ENCODE data around the gene NECTIN4. TPM values are rescaled to one million over a fixed set of nuclear protein-coding genes. Genes with fewer than 3 reads are reported as not detected.

Gene NECTIN4
- polyA plus RNA-seq, 3 donors: 0.07 TPM; not detected in 1

DNA sequence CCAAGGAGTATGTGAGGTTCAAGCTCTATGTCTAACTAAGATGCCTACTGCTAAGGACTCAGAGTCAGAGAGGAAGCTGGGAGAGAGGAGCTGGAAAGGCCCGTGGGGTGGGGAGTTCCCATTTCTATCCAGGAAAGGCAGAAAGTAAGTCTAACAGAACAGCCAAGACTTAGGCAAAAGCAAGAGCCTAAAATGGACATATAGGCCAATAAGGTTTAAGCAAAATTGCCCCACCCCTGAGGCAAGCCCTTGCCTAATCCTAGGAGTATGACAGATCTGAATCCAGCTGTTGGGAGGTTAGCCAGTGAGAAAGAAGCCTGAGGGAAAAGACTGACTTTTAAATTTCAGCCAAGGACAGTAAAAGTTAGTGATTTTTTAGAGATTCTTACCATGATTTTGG lies 7.2 kb upstream of the NECTIN4 start:
- Histone ChIP-seq H3K27ac (ENCODE audit: low read depth in 1 of 2, low read length in 2 of 2) (no peak overlapping the region), H3K36me3 (replicated peaks in 1 of 2; ENCODE audit: control insufficient read depth in 1 of 2, insufficient read depth in 2 of 2, low read length in 2 of 2) (peaks cover 19 to 24% of the 10 kb centered on the region in 2 donors), H3K79me2 (ENCODE audit: insufficient read depth, low read length) (no peaks in the 10 kb centered on the region), H3K4me3 (replicated peaks in 1 of 3; ENCODE audit: low read depth in 2 of 3, low read length in 3 of 3) (no peak overlapping the region), H2AFZ (ENCODE audit: insufficient read depth, low read depth, low read length, poor library complexity, severe bottlenecking) (no peak overlapping the region), H3K27me3 (ENCODE audit: control insufficient read depth in 2 of 2, insufficient read depth in 2 of 2, low read length in 2 of 2) (peaks cover 0 to 7% of the 10 kb centered on the region in 2 donors), H3K9me3 (replicated peaks in 1 of 2; ENCODE audit: control insufficient read depth in 1 of 2, insufficient read depth in 1 of 2, low read length in 2 of 2) (no peaks in the 10 kb centered on the region), H3K4me1 (ENCODE audit: control insufficient read depth in 1 of 2, insufficient read depth in 2 of 2, low read length in 2 of 2) (peaks cover 34 to 37% of the 10 kb centered on the region in 2 donors), H4K20me1 (ENCODE audit: insufficient read depth, low read length) (no peaks in the 10 kb centered on the region), H3K9ac (ENCODE audit: insufficient read depth, low read length, poor library complexity, severe bottlenecking) (no peak overlapping the region), H3K4me2 (replicated peaks; ENCODE audit: extremely low read depth, low read length, poor library complexity, severe bottlenecking) (no peak overlapping the region)
- WGBS (ENCODE audit: insufficient coverage): no CpG with 5 or more reads among the region's 1 CpG
- H3K27ac Mint-ChIP-seq: peak overlapping the region; percentile 65 to 88 (median 81)
- peaks cover 7 to 22% (median 10%) of the 10 kb centered on the region in 3 donors for H3K27me3 Mint-ChIP-seq (ENCODE audit: low read depth in 3 of 3)
- peak; percentile 53 to 90 (median 76) for DNase-seq
- H3K9me3 Mint-ChIP-seq: peaks cover 0 to 5% (median 0%) of the 10 kb centered on the region in 7 donors
- peak overlapping the region in 1 of 2 donors; percentile 21 for H3K4me3 Mint-ChIP-seq
- TF ChIP-seq CTCF (IDR thresholded peaks at IDR 0.05): no peak
- H3K36me3 Mint-ChIP-seq: peaks cover 26 to 27% of the 10 kb centered on the region in 2 donors
- H3K4me1 Mint-ChIP-seq: peaks cover 55% of the 10 kb centered on the region
- intact Hi-C loops (cut with micrococcal nuclease): loop anchor here (2.0 kb wide), 4 partner anchors 14 to 42 kb away; partner anchors contain the start of gene ARHGAP30 (in 1 of the 2)

DNA sequence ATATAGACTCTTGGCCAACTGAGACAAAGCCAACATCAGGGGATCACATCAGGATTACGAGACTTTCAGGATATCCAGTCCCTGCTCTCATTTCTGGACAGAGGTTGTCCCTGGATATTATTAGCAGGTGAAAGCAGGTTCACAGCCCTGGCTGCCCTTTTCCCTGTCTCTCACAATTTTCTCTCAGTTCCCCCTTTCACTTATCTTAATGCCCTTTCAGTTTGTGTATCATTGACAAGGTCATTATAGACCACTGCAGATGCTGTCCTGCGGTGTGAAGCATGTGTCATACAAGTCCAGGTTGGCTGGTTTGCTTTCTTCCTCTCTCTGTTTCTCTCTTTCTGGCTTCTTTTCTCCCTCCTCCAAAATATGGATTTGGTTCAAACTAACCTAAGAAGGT lies 6.7 kb upstream of the NECTIN4 start:
- Histone ChIP-seq H3K36me3 (replicated peaks in 1 of 2; ENCODE audit: control insufficient read depth in 1 of 2, insufficient read depth in 2 of 2, low read length in 2 of 2) (peaks cover 13 to 20% of the 10 kb centered on the region in 2 donors), H4K20me1 (ENCODE audit: insufficient read depth, low read length) (no peaks in the 10 kb centered on the region), H3K27ac (ENCODE audit: low read depth in 1 of 2, low read length in 2 of 2) (no peak overlapping the region), H3K9me3 (replicated peaks in 1 of 2; ENCODE audit: control insufficient read depth in 1 of 2, insufficient read depth in 1 of 2, low read length in 2 of 2) (no peaks in the 10 kb centered on the region), H3K9ac (ENCODE audit: insufficient read depth, low read length, poor library complexity, severe bottlenecking) (no peak overlapping the region), H3K4me2 (replicated peaks; ENCODE audit: extremely low read depth, low read length, poor library complexity, severe bottlenecking) (no peak overlapping the region), H2AFZ (ENCODE audit: insufficient read depth, low read depth, low read length, poor library complexity, severe bottlenecking) (no peak overlapping the region), H3K79me2 (ENCODE audit: insufficient read depth, low read length) (no peaks in the 10 kb centered on the region), H3K4me3 (replicated peaks in 1 of 3; ENCODE audit: low read depth in 2 of 3, low read length in 3 of 3) (no peak overlapping the region), H3K27me3 (ENCODE audit: control insufficient read depth in 2 of 2, insufficient read depth in 2 of 2, low read length in 2 of 2) (peaks cover 0 to 7% of the 10 kb centered on the region in 2 donors), H3K4me1 (ENCODE audit: control insufficient read depth in 1 of 2, insufficient read depth in 2 of 2, low read length in 2 of 2) (peaks cover 34 to 37% of the 10 kb centered on the region in 2 donors)
- H3K9me3 Mint-ChIP-seq: peaks cover 0 to 5% (median 0%) of the 10 kb centered on the region in 7 donors
- H3K4me3 Mint-ChIP-seq: no peak overlapping the region
- WGBS (ENCODE audit: insufficient coverage): 100% methylated on average over 1 of the region's 2 CpGs
- peaks cover 8 to 24% (median 10%) of the 10 kb centered on the region in 3 donors for H3K27me3 Mint-ChIP-seq (ENCODE audit: low read depth in 3 of 3)
- no peak for TF ChIP-seq CTCF (IDR thresholded peaks at IDR 0.05)
- peak in 1 of 3 donors; percentile 44 for DNase-seq
- peak overlapping the region in 6 of 7 donors; percentile 65 to 88 (median 81) for H3K27ac Mint-ChIP-seq
- H3K4me1 Mint-ChIP-seq: peaks cover 55% of the 10 kb centered on the region
- intact Hi-C loops (cut with micrococcal nuclease): loop anchor here (2.0 kb wide), 4 partner anchors 13 to 43 kb away; partner anchors contain the start of gene ARHGAP30 (in 1 of the 2)
- H3K36me3 Mint-ChIP-seq: peaks cover 21 to 23% of the 10 kb centered on the region in 2 donors

Measured in CD14-positive monocyte (primary cell).